Prostate gland (tissue), 2 donors: ENCODE data around the gene SULT1C3. TPM values are rescaled to one million over a fixed set of nuclear protein-coding genes. Genes with fewer than 3 reads are reported as not detected.

ENCODE experiments used
- DNase-seq: peaks from one replicate; pipeline ENCODE4 v3.0.0-alpha.2; 2019; ENCODE audit warnings: low spot score
- H3K27ac ChIP-seq, 2 donors: fragments of 200-600 bp; sonication (generic); 2 replicates each; pipeline ENCODE4 v1.5.1; 2017 to 2019
- H3K27me3 ChIP-seq: fragments of 200-600 bp; sonication (generic); replicated peaks from 2 replicates; pipeline ENCODE4 v1.5.1; 2019; ENCODE audit not compliant: insufficient read depth
- H3K36me3 ChIP-seq, 2 donors: fragments of 200-600 bp; sonication (generic); 1 replicate in 1 of 2; 2 replicates in 1 of 2; pipeline versions ENCODE4 v1.5.1 to v1.8.1; 2017 to 2019
- H3K4me1 ChIP-seq: fragments of 200-600 bp; sonication (generic); replicated peaks from 2 replicates; pipeline ENCODE4 v1.5.1; 2019
- H3K4me3 ChIP-seq, 2 donors: fragments of 200-600 bp; sonication (generic); 2 replicates each; pipeline ENCODE4 v1.5.1; 2017 to 2019
- H3K9me3 ChIP-seq: fragments of 200-600 bp; sonication (generic); 2 replicates; pipeline ENCODE4 v1.5.1; 2017
- CTCF ChIP-seq, 4 experiments: fragments of 200-600 bp in 2 of 4; fragments of 450-650 bp in 2 of 4; sonication (generic) in 2 of 4; IDR thresholded peaks; 1 replicate in 3 of 4; 2 replicates in 1 of 4; pipeline ENCODE4 v1.5.1; 2016 to 2019; ENCODE audit warnings: antibody characterized with exemption in 4 of 4, mild to moderate bottlenecking in 2 of 4, moderate library complexity in 2 of 4
- POLR2A ChIP-seq: fragments of 450-650 bp; IDR thresholded peaks from one replicate; pipeline ENCODE4 v1.6.1; 2016; ENCODE audit warnings: antibody characterized with exemption, mild to moderate bottlenecking
- POLR2AphosphoS5 ChIP-seq: sonication (generic); formaldehyde crosslinking; IDR thresholded peaks from one replicate; pipeline ENCODE4 v1.6.1; 2017; ENCODE audit warnings: antibody characterized with exemption
- WGBS: methylation state at CpG from one replicate; pipeline ENCODE4 v1.1.5; 2018; 5-methylcytosine and 5-hydroxymethylcytosine counted together
- intact Hi-C: fragments of 100-400 bp; cut with DNase I; formaldehyde crosslinking; loops from one replicate; pipeline ENCODE4 v1.14.2; 2022
- total RNA-seq, 2 donors: library from RNA; depleted of rRNA; stranded (reverse); fragments of >200 nt; gene quantifications; one replicate each; pipeline ENCODE4 v1.1.0, GENCODE V29; 2016

SULT1C3 gene
- total RNA-seq, 2 donors from 2014 or later, result not detected

DNA sequence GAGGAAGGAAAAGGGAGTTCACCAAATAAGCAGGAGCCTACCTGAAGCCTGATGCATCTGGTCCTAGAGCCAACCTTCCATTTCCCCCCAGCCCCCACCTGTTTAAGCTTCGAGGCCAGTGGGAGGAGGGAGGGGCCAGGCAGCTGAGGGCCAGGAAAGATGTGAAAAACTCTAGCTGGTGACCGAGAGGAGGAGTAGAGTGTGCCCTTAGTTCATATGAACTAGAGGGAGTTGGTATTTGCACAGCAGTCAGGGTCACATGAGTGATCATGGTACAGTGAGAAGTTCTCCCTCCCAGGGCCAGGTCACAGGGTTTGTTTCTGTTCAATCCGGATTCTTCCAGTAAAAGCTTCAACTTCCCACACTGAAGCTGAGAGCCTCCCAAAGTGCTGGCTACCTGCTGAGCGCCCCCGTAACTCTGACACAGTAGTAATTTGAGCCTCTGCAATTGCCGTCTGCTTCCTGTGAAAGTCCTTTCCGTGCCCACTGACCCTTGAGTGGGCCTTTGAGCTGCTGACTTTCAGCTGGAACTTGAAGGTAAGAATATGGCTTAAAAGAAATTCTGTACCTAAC, 48.9 kb downstream of the SULT1C3 start, which contains the start of gene SULT1C2:
TSS of gene SULT1C2 (plus strand) at position 362 of the 573 bp plus-strand sequence. CDS start 4,773 bp downstream, outside the sequence.
- H3K4me1 ChIP-seq, result no peaks in the 10 kb centered on the region
- 33% methylated on average over 7 of the region's 7 CpGs for WGBS
- intact Hi-C loops, result no loop called here
- H3K9me3 ChIP-seq, result no peaks in the 10 kb centered on the region
- H3K27ac ChIP-seq, result no peak within 1 kb of the TSS
- no peak for DNase-seq
- H3K27me3 ChIP-seq, result no peaks in the 10 kb centered on the region
- H3K36me3 ChIP-seq, result no peaks in the 10 kb centered on the region
- H3K4me3 ChIP-seq, result no peak within 1 kb of the TSS
- no peak for TF ChIP-seq CTCF (IDR thresholded peaks at IDR 0.05)
- no peak for TF ChIP-seq POLR2A
- TF ChIP-seq POLR2AphosphoS5, result no peak

GRCh38 chr2:108293850-108294249, 54.1 kb downstream of the SULT1C3 start:
- WGBS, result 78% methylated on average over 4 of the region's 4 CpGs
- Histone ChIP-seq H3K4me1 (no peaks in the 10 kb centered on the region), H3K27me3 (no peaks in the 10 kb centered on the region), H3K4me3 (no peak overlapping the region), H3K27ac (no peak overlapping the region), H3K9me3 (no peaks in the 10 kb centered on the region), H3K36me3 (no peaks in the 10 kb centered on the region)
- TF ChIP-seq POLR2AphosphoS5, result no peak
- intact Hi-C loops, result no loop called here
- no peak for DNase-seq

GRCh38 chr2:108297436-108298141, 57.8 kb downstream of the SULT1C3 start:
- no peaks in the 10 kb centered on the region for H3K9me3 ChIP-seq
- TF ChIP-seq POLR2A, result no peak
- TF ChIP-seq POLR2AphosphoS5, result no peak
- TF ChIP-seq CTCF (IDR thresholded peaks at IDR 0.05), result no peak
- H3K36me3 ChIP-seq, result no peaks in the 10 kb centered on the region
- H3K27ac ChIP-seq, result no peak overlapping the region
- no peak overlapping the region for H3K4me3 ChIP-seq
- 89% methylated on average over 9 of the region's 9 CpGs for WGBS
- intact Hi-C loops, result no loop called here
- H3K4me1 ChIP-seq, result no peaks in the 10 kb centered on the region
- H3K27me3 ChIP-seq, result no peaks in the 10 kb centered on the region
- DNase-seq, result no peak

DNA sequence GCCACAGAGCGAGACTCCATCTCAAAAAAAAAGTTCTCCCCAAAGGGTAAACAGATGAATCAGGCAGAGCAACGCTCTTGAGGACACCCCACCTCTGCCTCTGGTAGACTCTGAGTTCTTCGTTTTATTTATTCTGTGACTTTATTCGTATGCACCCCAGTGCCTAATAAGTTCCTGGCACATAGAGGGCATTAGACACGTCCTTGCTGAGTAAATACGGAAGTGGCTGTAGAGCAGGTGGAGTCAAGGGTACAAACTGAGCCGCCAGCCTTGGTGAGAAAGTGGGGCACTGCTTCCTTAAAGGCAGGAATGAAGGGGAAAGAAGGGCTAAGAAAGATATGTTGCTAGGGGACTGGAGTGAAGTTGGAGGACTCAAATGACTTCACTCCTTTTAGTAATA, 61.8 kb downstream of the SULT1C3 start:
- Histone ChIP-seq H3K27ac (no peak overlapping the region), H3K36me3 (no peaks in the 10 kb centered on the region), H3K4me1 (no peaks in the 10 kb centered on the region), H3K4me3 (no peak overlapping the region), H3K9me3 (no peaks in the 10 kb centered on the region), H3K27me3 (no peaks in the 10 kb centered on the region)
- intact Hi-C loops, result no loop called here
- DNase-seq, result no peak
- 88% methylated on average over 7 of the region's 7 CpGs for WGBS
- TF ChIP-seq POLR2A (no peak), POLR2AphosphoS5 (no peak), CTCF (IDR thresholded peaks at IDR 0.05) (no peak)

GRCh38 chr2:108304975-108305374, 65.2 kb downstream of the SULT1C3 start:
- TF ChIP-seq POLR2AphosphoS5, result no peak
- TF ChIP-seq CTCF (IDR thresholded peaks at IDR 0.05), result no peak
- no peak for TF ChIP-seq POLR2A
- H3K4me1 ChIP-seq, result no peaks in the 10 kb centered on the region
- H3K9me3 ChIP-seq, result no peaks in the 10 kb centered on the region
- no peaks in the 10 kb centered on the region for H3K27me3 ChIP-seq
- intact Hi-C loops, result no loop called here
- no peak overlapping the region for H3K4me3 ChIP-seq
- WGBS, result 90% methylated on average over 2 of the region's 2 CpGs
- no peak for DNase-seq
- H3K36me3 ChIP-seq, result no peaks in the 10 kb centered on the region
- H3K27ac ChIP-seq, result no peak overlapping the region
